ENCODE measurements around the gene SFT2D1. TPM values are rescaled to one million over a fixed set of nuclear protein-coding genes. Genes with fewer than 3 reads are reported as not detected.

Gene SFT2D1
- total RNA-seq, 2 donors from 2014 or later: 11.5 to 28.0 TPM

DNA sequence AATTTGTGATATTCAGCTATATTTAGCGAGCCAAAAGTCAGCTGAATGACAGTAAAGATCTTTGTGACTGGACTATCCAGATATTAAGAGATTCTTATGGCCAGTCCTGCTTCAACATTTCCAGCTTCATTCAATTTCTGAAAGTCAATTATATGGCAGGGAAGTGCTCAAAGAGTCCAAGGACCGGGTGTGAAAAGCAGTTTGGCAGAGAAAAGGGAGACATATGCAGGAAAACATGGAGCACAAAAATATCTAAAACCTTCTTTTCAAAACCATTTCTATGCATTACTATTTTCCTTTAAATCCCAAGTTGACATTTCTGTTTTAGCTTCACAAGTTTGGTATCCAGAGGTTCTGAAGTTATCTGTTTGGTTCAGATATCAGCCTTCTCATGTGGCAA, 35.4 kb upstream of the SFT2D1 start:
- TF ChIP-seq POLR2A (IDR thresholded peaks at IDR 0.05) (no peak), CTCF (IDR thresholded peaks at IDR 0.05) (no peak)
- H3K9me3 ChIP-seq: no peaks in the 10 kb centered on the region
- ATAC-seq (no peak), DNase-seq (no peak)
- no peak overlapping the region for H3K4me3 ChIP-seq
- intact Hi-C loops (cut with DNase I): no loop called here
- no peaks in the 10 kb centered on the region for H3K27me3 ChIP-seq
- WGBS, 2 donors: 40 to 69% methylated on average over 2 of the region's 2 CpGs
- H3K27ac ChIP-seq: no peak overlapping the region
- H3K4me1 ChIP-seq: peaks cover 30% of the 10 kb centered on the region
- no peaks in the 10 kb centered on the region for H3K36me3 ChIP-seq (replicated peaks in 1 of 2; ENCODE audit: insufficient read depth in 1 of 2, low read depth in 2 of 2)

DNA sequence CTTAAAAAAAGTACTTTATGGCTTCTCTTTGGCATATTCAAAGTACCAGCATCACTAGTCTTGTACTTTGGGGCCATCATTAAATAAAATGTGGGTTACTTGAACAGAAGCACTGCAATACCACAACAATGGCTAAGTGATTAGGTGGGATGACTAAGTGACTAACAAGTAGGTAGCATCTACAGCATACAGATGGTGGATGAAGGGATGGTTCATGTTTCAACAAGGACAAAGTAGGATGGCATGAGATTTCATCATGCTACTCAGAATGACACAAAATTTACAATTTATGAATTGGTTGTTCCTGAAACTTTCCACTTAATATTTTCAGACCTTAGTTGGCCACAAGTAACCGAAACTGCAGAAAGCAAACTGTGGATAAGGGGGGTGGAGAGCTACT, 32.7 kb upstream of the SFT2D1 start:
- ATAC-seq: no peak
- intact Hi-C loops (cut with DNase I): no loop called here
- WGBS, 2 donors: 93 to 94% methylated on average over 1 of the region's 1 CpG

GRCh38 chr6:166370489-166370888, 28.1 kb upstream of the SFT2D1 start:
- Histone ChIP-seq H3K36me3 (replicated peaks in 1 of 2; ENCODE audit: insufficient read depth in 1 of 2, low read depth in 2 of 2) (peaks cover 0 to 2% of the 10 kb centered on the region in 2 donors), H3K27me3 (no peaks in the 10 kb centered on the region), H3K4me3 (no peak overlapping the region), H3K4me1 (no peaks in the 10 kb centered on the region), H3K27ac (no peak overlapping the region), H3K9me3 (no peaks in the 10 kb centered on the region)
- TF ChIP-seq POLR2A (IDR thresholded peaks at IDR 0.05): no peak
- TF ChIP-seq CTCF (IDR thresholded peaks at IDR 0.05): no peak
- intact Hi-C loops (cut with DNase I): no loop called here
- 98 to 100% methylated on average over 3 of the region's 3 CpGs for WGBS, 2 donors
- ATAC-seq (no peak), DNase-seq (no peak)

More for the DNA sequence above, 32.7 kb upstream of the SFT2D1 start:
- Histone ChIP-seq H3K4me3 (no peak overlapping the region), H3K9me3 (no peaks in the 10 kb centered on the region), H3K27ac (no peak overlapping the region), H3K36me3 (replicated peaks in 1 of 2; ENCODE audit: insufficient read depth in 1 of 2, low read depth in 2 of 2) (no peaks in the 10 kb centered on the region), H3K27me3 (no peaks in the 10 kb centered on the region), H3K4me1 (peaks cover 23% of the 10 kb centered on the region)
- DNase-seq: no peak
- TF ChIP-seq CTCF (IDR thresholded peaks at IDR 0.05) (no peak), POLR2A (IDR thresholded peaks at IDR 0.05) (no peak)

- WGBS, 2 donors: 70 to 89% methylated on average over 3 of the region's 3 CpGs
- ATAC-seq (no peak), DNase-seq (no peak)
- Histone ChIP-seq H3K4me3 (no peak overlapping the region), H3K27me3 (no peaks in the 10 kb centered on the region), H3K27ac (no peak overlapping the region), H3K36me3 (replicated peaks in 1 of 2; ENCODE audit: insufficient read depth in 1 of 2, low read depth in 2 of 2) (peaks cover 0 to 3% of the 10 kb centered on the region in 2 donors), H3K4me1 (no peaks in the 10 kb centered on the region), H3K9me3 (no peaks in the 10 kb centered on the region)
- intact Hi-C loops (cut with DNase I): no loop called here
- TF ChIP-seq CTCF (IDR thresholded peaks at IDR 0.05) (no peak), POLR2A (IDR thresholded peaks at IDR 0.05) (no peak)
Observed at GRCh38 chr6:166369782-166370181, 27.4 kb upstream of the SFT2D1 start.

GRCh38 chr6:166366921-166367320, 24.6 kb upstream of the SFT2D1 start:
- H3K27me3 ChIP-seq: no peaks in the 10 kb centered on the region
- H3K9me3 ChIP-seq: no peaks in the 10 kb centered on the region
- TF ChIP-seq CTCF (IDR thresholded peaks at IDR 0.05): no peak
- TF ChIP-seq POLR2A (IDR thresholded peaks at IDR 0.05): no peak
- H3K4me1 ChIP-seq: no peaks in the 10 kb centered on the region
- peaks cover 0 to 10% of the 10 kb centered on the region in 2 donors for H3K36me3 ChIP-seq (replicated peaks in 1 of 2; ENCODE audit: insufficient read depth in 1 of 2, low read depth in 2 of 2)
- WGBS, 2 donors: 91 to 92% methylated on average over 3 of the region's 3 CpGs
- ATAC-seq (no peak), DNase-seq (no peak)
- intact Hi-C loops (cut with DNase I): no loop called here
- H3K4me3 ChIP-seq: no peak overlapping the region
- H3K27ac ChIP-seq: no peak overlapping the region

Measured in body of pancreas (tissue), 4 donors.